Measurements from ENCODE around the gene KCNQ1. TPM values are rescaled to one million over a fixed set of nuclear protein-coding genes. Genes with fewer than 3 reads are reported as not detected.

KCNQ1 gene
- total RNA-seq, 1 experiment from 2014 or later = 2.5 TPM

GRCh38 chr11:2510626-2511402 is 66.0 kb downstream of the KCNQ1 start:
- ATAC-seq (no peak; the same call in 1 of the 2 replicates), DNase-seq (ENCODE audit: low spot score) (peak; percentile 3)
- no peaks in the 10 kb centered on the region for H3K36me3 Mint-ChIP-seq
- H3K27ac Mint-ChIP-seq = no peak overlapping the region
- no peaks in the 10 kb centered on the region for H3K9me3 Mint-ChIP-seq
- CTCF ChIA-PET = interaction anchor here (0.6 to 2.5 kb wide), 2 partner anchors 21 to 349 kb away, joined by 3 to 9 read pairs; no protein-coding TSS in a partner anchor
- H3K4me3 Mint-ChIP-seq = no peak overlapping the region
- POLR2A ChIA-PET = no interaction called here
- H3K4me1 Mint-ChIP-seq = no peaks in the 10 kb centered on the region
- TF ChIP-seq GTF2I (CRISPR knock-in tag; conservative IDR thresholded peaks at IDR 0.05) (no peak), ATF6 (CRISPR knock-in tag; IDR thresholded peaks at IDR 0.05) (no peak), KAT7 (CRISPR knock-in tag; IDR thresholded peaks at IDR 0.05; ENCODE audit: borderline replicate concordance) (no peak), ZMAT4 (CRISPR knock-in tag; IDR thresholded peaks at IDR 0.05) (no peak), IRF2 (CRISPR knock-in tag; IDR thresholded peaks at IDR 0.05; ENCODE audit: borderline replicate concordance, low read depth) (no peak), GABPB1 (CRISPR knock-in tag; IDR thresholded peaks at IDR 0.05) (no peak), ATF1 (CRISPR knock-in tag; IDR thresholded peaks at IDR 0.05) (no peak)
- H3K27me3 Mint-ChIP-seq (ENCODE audit: low read depth) = peaks cover 58% of the 10 kb centered on the region

- ATAC-seq (no peak), DNase-seq (ENCODE audit: low spot score) (peak; percentile 7)
- Mint-ChIP-seq H3K4me1 (no peaks in the 10 kb centered on the region), H3K9me3 (no peaks in the 10 kb centered on the region), H3K36me3 (no peaks in the 10 kb centered on the region), H3K27ac (no peak overlapping the region), H3K27me3 (ENCODE audit: low read depth) (peaks cover 51% of the 10 kb centered on the region), H3K4me3 (no peak overlapping the region)
- ChIA-PET CTCF (interaction anchor here (2.5 kb wide), 1 partner anchor 20 kb away, joined by 9 read pairs; no protein-coding TSS in a partner anchor), POLR2A (no interaction called here)
- no peak for TF ChIP-seq ATF1 (CRISPR knock-in tag; IDR thresholded peaks at IDR 0.05)
- no peak for TF ChIP-seq USF2 (CRISPR knock-in tag; IDR thresholded peaks at IDR 0.05)
- TF ChIP-seq ZNF219 (CRISPR knock-in tag; IDR thresholded peaks at IDR 0.05; ENCODE audit: borderline replicate concordance) = no peak
- no peak for TF ChIP-seq ZNF671 (CRISPR knock-in tag; IDR thresholded peaks at IDR 0.05)
- TF ChIP-seq GABPB1 (CRISPR knock-in tag; IDR thresholded peaks at IDR 0.05) = no peak
- TF ChIP-seq JUN (CRISPR knock-in tag; IDR thresholded peaks at IDR 0.05) = no peak
- TF ChIP-seq E2F5 (CRISPR knock-in tag; IDR thresholded peaks at IDR 0.05) = no peak
- no peak for TF ChIP-seq FOXJ3 (CRISPR knock-in tag; IDR thresholded peaks at IDR 0.05; ENCODE audit: borderline replicate concordance)
- TF ChIP-seq SP1 (CRISPR knock-in tag; conservative IDR thresholded peaks at IDR 0.05) = no peak
- no peak for TF ChIP-seq KAT7 (CRISPR knock-in tag; IDR thresholded peaks at IDR 0.05; ENCODE audit: borderline replicate concordance)
- TF ChIP-seq IRF1 (CRISPR knock-in tag; IDR thresholded peaks at IDR 0.05) = no peak
- TF ChIP-seq ZNF232 (CRISPR knock-in tag; IDR thresholded peaks at IDR 0.05) = no peak
- TF ChIP-seq CREB1 (CRISPR knock-in tag; IDR thresholded peaks at IDR 0.05) = no peak
- no peak for TF ChIP-seq HMGXB4 (CRISPR knock-in tag; IDR thresholded peaks at IDR 0.05)
- TF ChIP-seq PRDM15 (CRISPR knock-in tag; IDR thresholded peaks at IDR 0.05) = no peak
These were observed 66.9 kb downstream of the KCNQ1 start for GRCh38 chr11:2511421-2512369.

Measured in WTC11 (cell line).